ENCODE data around the gene SORCS3. TPM values are rescaled to one million over a fixed set of nuclear protein-coding genes. Genes with fewer than 3 reads are reported as not detected.

The SORCS3 gene
- total and polyA plus RNA-seq, 4 donors = 3.7 to 15.7 (median 14.8) TPM

DNA sequence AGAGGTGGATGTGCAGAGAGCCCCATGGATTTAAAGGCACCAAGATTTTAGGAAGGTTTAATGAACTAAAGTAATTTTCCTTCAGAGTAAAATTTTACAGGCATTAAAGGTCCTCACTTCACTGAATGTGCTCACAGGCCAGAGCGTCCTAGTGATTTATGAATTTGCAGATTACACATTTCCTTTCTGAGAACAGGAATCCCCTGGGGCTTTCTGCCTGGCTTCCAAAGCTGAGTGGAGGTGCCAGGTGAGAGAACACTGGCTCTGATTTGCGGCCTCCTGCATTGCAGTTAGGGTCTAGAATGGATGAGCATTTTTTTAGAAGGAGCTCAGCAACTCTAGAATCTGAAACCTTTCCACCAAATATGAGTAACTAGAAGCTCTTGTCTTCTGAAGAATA, 194.3 kb downstream of the SORCS3 start:
- H3K4me1 ChIP-seq (ENCODE audit: control insufficient read depth, insufficient read depth, low read length) = no peaks in the 10 kb centered on the region
- WGBS (ENCODE audit: insufficient coverage) = 80% methylated on average over 1 of the region's 2 CpGs
- DNase-seq (ENCODE audit: low read depth in 4 of 6, low spot score in 6 of 6) = peak in 1 of 6 donors; percentile 58
- H3K9me3 ChIP-seq (ENCODE audit: control insufficient read depth, insufficient read depth, low read length) = no peaks in the 10 kb centered on the region
- no peaks in the 10 kb centered on the region for H3K27me3 ChIP-seq (ENCODE audit: control insufficient read depth, insufficient read depth, low read length)
- H3K27ac ChIP-seq (ENCODE audit: low read depth, low read length) = no peak overlapping the region
- H3K4me3 ChIP-seq (ENCODE audit: low read depth, low read length) = no peak overlapping the region
- no peaks in the 10 kb centered on the region for H3K36me3 ChIP-seq (ENCODE audit: control insufficient read depth, insufficient read depth, low read length)

DNA sequence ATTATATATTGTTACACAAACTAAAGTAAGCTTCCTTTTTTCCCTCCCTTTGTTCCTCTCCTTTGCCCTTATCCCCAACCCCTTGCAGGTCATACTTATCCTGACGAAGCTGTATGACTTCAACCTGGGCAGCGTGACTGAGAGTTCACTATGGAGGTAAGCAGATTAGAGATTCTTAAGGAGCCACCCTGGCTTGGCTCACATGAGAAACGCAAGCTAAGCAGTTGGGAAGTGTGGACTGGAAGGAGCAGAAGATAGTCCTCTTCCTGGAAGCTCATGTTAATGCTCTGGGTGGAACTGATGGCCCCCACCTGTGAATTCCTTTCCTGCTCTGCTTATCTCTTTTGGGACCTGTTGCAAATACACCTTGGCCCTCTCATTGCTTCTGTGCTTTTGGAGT, 201.6 kb downstream of the SORCS3 start:
- Histone ChIP-seq H3K27me3 (ENCODE audit: control insufficient read depth, insufficient read depth, low read length) (no peaks in the 10 kb centered on the region), H3K9me3 (ENCODE audit: control insufficient read depth, insufficient read depth, low read length) (no peaks in the 10 kb centered on the region), H3K4me3 (ENCODE audit: low read depth, low read length) (no peak overlapping the region), H3K4me1 (ENCODE audit: control insufficient read depth, insufficient read depth, low read length) (no peaks in the 10 kb centered on the region), H3K36me3 (ENCODE audit: control insufficient read depth, insufficient read depth, low read length) (no peaks in the 10 kb centered on the region), H3K27ac (ENCODE audit: low read depth, low read length) (no peak overlapping the region)
- WGBS (ENCODE audit: insufficient coverage) = 94% methylated on average over 2 of the region's 3 CpGs
- DNase-seq (ENCODE audit: low read depth in 4 of 6, low spot score in 6 of 6) = no peak

DNA sequence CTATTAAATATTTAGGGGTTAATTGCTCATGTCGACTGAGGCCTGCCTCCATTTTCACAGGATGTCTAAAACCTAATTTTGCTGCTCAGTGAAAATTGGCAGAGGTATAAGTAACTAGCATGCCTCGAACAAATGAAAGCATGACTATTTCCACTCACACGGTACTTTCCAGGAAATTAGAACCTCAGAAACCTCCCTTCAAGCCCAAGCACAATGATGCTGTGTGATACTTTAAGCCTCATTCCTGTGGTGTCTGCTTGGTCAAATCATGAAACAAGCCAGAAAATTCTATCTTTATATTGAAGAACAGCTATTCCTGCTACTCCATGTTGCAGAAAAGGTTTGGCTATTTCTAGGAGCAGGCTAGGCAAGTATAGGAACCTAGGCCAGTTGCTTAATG, 203.0 kb downstream of the SORCS3 start:
- Histone ChIP-seq H3K36me3 (ENCODE audit: control insufficient read depth, insufficient read depth, low read length) (no peaks in the 10 kb centered on the region), H3K27ac (ENCODE audit: low read depth, low read length) (no peak overlapping the region), H3K27me3 (ENCODE audit: control insufficient read depth, insufficient read depth, low read length) (no peaks in the 10 kb centered on the region), H3K4me3 (ENCODE audit: low read depth, low read length) (no peak overlapping the region), H3K9me3 (ENCODE audit: control insufficient read depth, insufficient read depth, low read length) (no peaks in the 10 kb centered on the region), H3K4me1 (ENCODE audit: control insufficient read depth, insufficient read depth, low read length) (no peaks in the 10 kb centered on the region)
- 63% methylated on average over 2 of the region's 3 CpGs for WGBS (ENCODE audit: insufficient coverage)
- no peak for DNase-seq (ENCODE audit: low read depth in 4 of 6, low spot score in 6 of 6)

DNA sequence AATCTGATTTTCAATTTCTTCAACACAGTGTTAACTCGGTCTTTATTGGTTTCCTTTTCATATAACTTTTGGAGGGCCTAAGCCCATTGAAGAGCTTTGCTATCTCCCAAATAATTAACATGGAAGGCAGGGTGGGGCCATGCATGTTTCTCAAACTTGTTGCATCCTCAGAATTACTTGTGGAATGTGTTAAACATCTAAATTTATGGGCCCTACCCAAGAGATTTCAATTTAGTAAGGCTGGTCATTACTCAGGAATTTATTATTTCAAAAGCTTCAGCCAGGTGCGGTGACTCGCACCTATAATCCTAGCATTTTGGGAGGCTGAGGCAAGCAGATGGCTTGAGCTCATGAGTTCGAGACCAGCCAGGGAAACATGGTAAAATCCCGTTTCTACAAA, 208.9 kb downstream of the SORCS3 start:
- Histone ChIP-seq H3K9me3 (ENCODE audit: control insufficient read depth, insufficient read depth, low read length) (no peaks in the 10 kb centered on the region), H3K36me3 (ENCODE audit: control insufficient read depth, insufficient read depth, low read length) (no peaks in the 10 kb centered on the region), H3K4me1 (ENCODE audit: control insufficient read depth, insufficient read depth, low read length) (no peaks in the 10 kb centered on the region), H3K27me3 (ENCODE audit: control insufficient read depth, insufficient read depth, low read length) (no peaks in the 10 kb centered on the region), H3K4me3 (ENCODE audit: low read depth, low read length) (no peak overlapping the region), H3K27ac (ENCODE audit: low read depth, low read length) (no peak overlapping the region)
- DNase-seq (ENCODE audit: low read depth in 4 of 6, low spot score in 6 of 6) = no peak
- WGBS (ENCODE audit: insufficient coverage) = 98% methylated on average over 4 of the region's 5 CpGs

GRCh38 chr10:104867966-104868598, 227.0 kb downstream of the SORCS3 start:
- 80% methylated on average over 3 of the region's 6 CpGs for WGBS (ENCODE audit: insufficient coverage)
- peak in 1 of 6 donors; percentile 46 for DNase-seq (ENCODE audit: low read depth in 4 of 6, low spot score in 6 of 6)
- Histone ChIP-seq H3K36me3 (ENCODE audit: control insufficient read depth, insufficient read depth, low read length) (no peaks in the 10 kb centered on the region), H3K27me3 (ENCODE audit: control insufficient read depth, insufficient read depth, low read length) (no peaks in the 10 kb centered on the region), H3K4me3 (ENCODE audit: low read depth, low read length) (no peak overlapping the region), H3K27ac (ENCODE audit: low read depth, low read length) (no peak overlapping the region), H3K9me3 (ENCODE audit: control insufficient read depth, insufficient read depth, low read length) (no peaks in the 10 kb centered on the region), H3K4me1 (ENCODE audit: control insufficient read depth, insufficient read depth, low read length) (no peaks in the 10 kb centered on the region)

GRCh38 chr10:104872691-104873090, 231.6 kb downstream of the SORCS3 start:
- DNase-seq (ENCODE audit: low read depth in 4 of 6, low spot score in 6 of 6) = peak in 1 of 6 donors; percentile 59
- H3K27ac ChIP-seq (ENCODE audit: low read depth, low read length) = no peak overlapping the region
- no peaks in the 10 kb centered on the region for H3K4me1 ChIP-seq (ENCODE audit: control insufficient read depth, insufficient read depth, low read length)
- H3K36me3 ChIP-seq (ENCODE audit: control insufficient read depth, insufficient read depth, low read length) = no peaks in the 10 kb centered on the region
- no peak overlapping the region for H3K4me3 ChIP-seq (ENCODE audit: low read depth, low read length)
- WGBS (ENCODE audit: insufficient coverage) = no CpG with 5 or more reads among the region's 2 CpGs
- no peaks in the 10 kb centered on the region for H3K9me3 ChIP-seq (ENCODE audit: control insufficient read depth, insufficient read depth, low read length)
- no peaks in the 10 kb centered on the region for H3K27me3 ChIP-seq (ENCODE audit: control insufficient read depth, insufficient read depth, low read length)

GRCh38 chr10:104873161-104873560, 232.1 kb downstream of the SORCS3 start:
- Histone ChIP-seq H3K4me3 (ENCODE audit: low read depth, low read length) (no peak overlapping the region), H3K27ac (ENCODE audit: low read depth, low read length) (no peak overlapping the region), H3K9me3 (ENCODE audit: control insufficient read depth, insufficient read depth, low read length) (no peaks in the 10 kb centered on the region), H3K4me1 (ENCODE audit: control insufficient read depth, insufficient read depth, low read length) (no peaks in the 10 kb centered on the region), H3K36me3 (ENCODE audit: control insufficient read depth, insufficient read depth, low read length) (no peaks in the 10 kb centered on the region), H3K27me3 (ENCODE audit: control insufficient read depth, insufficient read depth, low read length) (no peaks in the 10 kb centered on the region)
- no peak for DNase-seq (ENCODE audit: low read depth in 4 of 6, low spot score in 6 of 6)

DNA sequence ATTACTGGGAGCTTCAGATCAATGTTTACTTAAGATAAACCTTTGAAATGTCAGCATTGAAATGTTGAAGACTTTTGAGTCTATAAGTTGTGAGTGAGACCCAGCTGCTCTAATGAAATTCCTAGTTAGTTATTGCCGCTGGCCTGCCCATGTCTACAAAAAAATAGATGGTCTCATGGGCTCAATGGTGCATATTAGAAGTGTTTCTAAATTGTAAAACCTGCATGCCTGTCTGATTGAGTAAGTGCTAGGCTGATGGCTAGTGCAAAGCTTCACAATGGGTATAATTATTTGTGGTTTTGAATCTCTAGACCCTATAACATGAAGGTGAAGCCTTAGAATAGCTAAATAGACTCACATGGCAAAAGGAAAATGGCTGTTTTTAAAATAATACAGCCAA, 234.5 kb downstream of the SORCS3 start:
- no peak overlapping the region for H3K4me3 ChIP-seq (ENCODE audit: low read depth, low read length)
- H3K9me3 ChIP-seq (ENCODE audit: control insufficient read depth, insufficient read depth, low read length) = no peaks in the 10 kb centered on the region
- WGBS (ENCODE audit: insufficient coverage) = 100% methylated on average over 1 of the region's 1 CpG
- no peak overlapping the region for H3K27ac ChIP-seq (ENCODE audit: low read depth, low read length)
- no peaks in the 10 kb centered on the region for H3K36me3 ChIP-seq (ENCODE audit: control insufficient read depth, insufficient read depth, low read length)
- DNase-seq (ENCODE audit: low read depth in 4 of 6, low spot score in 6 of 6) = no peak
- no peaks in the 10 kb centered on the region for H3K4me1 ChIP-seq (ENCODE audit: control insufficient read depth, insufficient read depth, low read length)
- H3K27me3 ChIP-seq (ENCODE audit: control insufficient read depth, insufficient read depth, low read length) = no peaks in the 10 kb centered on the region

DNA sequence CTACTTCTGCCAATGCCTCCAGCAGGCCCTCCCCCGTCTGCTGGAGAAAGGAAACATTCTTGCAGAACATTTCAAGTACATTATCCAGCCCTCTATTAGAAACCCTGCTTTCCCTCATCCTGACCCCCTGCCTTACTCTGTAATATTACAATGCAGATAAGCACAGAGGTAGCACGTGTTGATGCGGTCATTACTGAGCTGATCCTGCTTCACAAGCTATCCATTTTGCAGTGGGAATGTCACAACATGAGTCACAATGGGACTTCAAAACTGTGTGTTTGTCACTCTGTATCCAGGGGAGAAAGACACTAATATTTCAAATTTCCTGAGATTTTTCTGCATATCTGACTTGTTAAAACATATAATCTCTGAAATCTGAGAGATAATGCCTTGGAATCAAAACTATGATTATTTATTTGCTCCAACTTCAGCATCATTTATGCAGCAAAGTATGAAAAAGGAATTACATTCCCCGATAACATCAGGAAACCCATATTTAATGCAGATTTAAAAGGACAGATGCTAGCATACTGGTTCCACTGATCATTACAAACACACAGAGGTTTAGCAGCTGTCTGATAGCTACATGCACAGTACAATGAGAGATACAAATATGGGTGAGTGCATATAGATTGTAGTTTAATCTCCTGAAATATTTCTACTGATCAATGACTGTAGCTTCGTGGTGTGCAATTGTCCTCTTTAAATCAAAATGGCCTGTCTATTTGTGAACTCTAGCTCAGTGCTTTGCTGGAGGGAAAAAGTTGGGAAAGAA, 239.7 kb downstream of the SORCS3 start:
- no peak overlapping the region for H3K4me3 ChIP-seq (ENCODE audit: low read depth, low read length)
- no peak overlapping the region for H3K27ac ChIP-seq (ENCODE audit: low read depth, low read length)
- no peaks in the 10 kb centered on the region for H3K36me3 ChIP-seq (ENCODE audit: control insufficient read depth, insufficient read depth, low read length)

DNA sequence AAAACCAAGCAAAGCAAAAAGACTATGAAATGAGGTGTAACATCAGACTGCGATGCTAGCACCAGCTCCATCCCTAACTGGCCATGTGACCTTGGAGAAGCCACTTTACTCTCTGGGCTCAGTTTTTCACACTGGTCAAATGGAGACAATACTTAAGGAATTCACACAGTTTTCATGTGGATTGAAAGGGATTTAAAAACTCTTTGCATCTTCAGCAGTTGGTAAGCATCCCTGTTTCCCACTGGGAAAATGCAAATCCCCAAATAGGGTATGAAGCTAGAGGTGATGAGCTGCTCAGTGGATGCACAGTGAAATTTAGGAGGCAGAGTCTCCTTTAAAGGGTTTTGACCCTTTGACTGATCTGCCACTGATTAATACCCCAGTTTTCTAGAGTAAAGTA, 240.7 kb downstream of the SORCS3 start:
- Histone ChIP-seq H3K36me3 (ENCODE audit: control insufficient read depth, insufficient read depth, low read length) (no peaks in the 10 kb centered on the region), H3K4me3 (ENCODE audit: low read depth, low read length) (no peak overlapping the region), H3K9me3 (ENCODE audit: control insufficient read depth, insufficient read depth, low read length) (no peaks in the 10 kb centered on the region), H3K4me1 (ENCODE audit: control insufficient read depth, insufficient read depth, low read length) (no peaks in the 10 kb centered on the region), H3K27me3 (ENCODE audit: control insufficient read depth, insufficient read depth, low read length) (no peaks in the 10 kb centered on the region), H3K27ac (ENCODE audit: low read depth, low read length) (no peak overlapping the region)
- DNase-seq (ENCODE audit: low read depth in 4 of 6, low spot score in 6 of 6) = no peak
- 50% methylated on average over 1 of the region's 1 CpG for WGBS (ENCODE audit: insufficient coverage)

More for the DNA sequence above, 239.7 kb downstream of the SORCS3 start:
- 83% methylated on average over 2 of the region's 5 CpGs for WGBS (ENCODE audit: insufficient coverage)
- DNase-seq (ENCODE audit: low read depth in 4 of 6, low spot score in 6 of 6) = peak in 1 of 6 donors; percentile 52
- no peaks in the 10 kb centered on the region for H3K27me3 ChIP-seq (ENCODE audit: control insufficient read depth, insufficient read depth, low read length)
- H3K9me3 ChIP-seq (ENCODE audit: control insufficient read depth, insufficient read depth, low read length) = no peaks in the 10 kb centered on the region
- H3K4me1 ChIP-seq (ENCODE audit: control insufficient read depth, insufficient read depth, low read length) = no peaks in the 10 kb centered on the region
